Measurements from ENCODE around the gene DSCAML1.
"Not testable (repeated sequence)": the region's sequence is repeated elsewhere in the genome, so short reads cannot be mapped to it uniquely, and the experiment has no call there.

DSCAML1 gene

GRCh38 chr11:117398618-117399017 is 398.4 kb downstream of the DSCAML1 start:
- H3K4me3 ChIP-seq (ENCODE audit: low read length in 2 of 2); H3K27ac ChIP-seq (replicated peaks; ENCODE audit: low read length); H3K4ac ChIP-seq (ENCODE audit: low read length); H2BK120ac ChIP-seq (ENCODE audit: low read depth, low read length); DNase-seq (ENCODE audit: low spot score); H2AK5ac ChIP-seq (ENCODE audit: low read depth, low read length); H3K27me3 ChIP-seq (ENCODE audit: control insufficient read depth in 3 of 3, insufficient read depth in 3 of 3, low read depth in 1 of 3, low read length in 3 of 3); H3K14ac ChIP-seq (ENCODE audit: low read length); H2BK15ac ChIP-seq (ENCODE audit: low read length); H2AFZ ChIP-seq (ENCODE audit: low read length); H3K79me1 ChIP-seq (ENCODE audit: low read depth, low read length); H3K4me2 ChIP-seq (ENCODE audit: insufficient read depth, low read length, poor library complexity, severe bottlenecking); H3K18ac ChIP-seq (ENCODE audit: low read length); H4K91ac ChIP-seq (ENCODE audit: low read depth, low read length, poor library complexity); H4K8ac ChIP-seq (ENCODE audit: low read depth, low read length); H3K4me1 ChIP-seq (ENCODE audit: control insufficient read depth in 2 of 2, insufficient read depth in 1 of 2, low read depth in 1 of 2, low read length in 2 of 2); H3K23ac ChIP-seq (ENCODE audit: low read depth, low read length, poor library complexity); H3K9ac ChIP-seq (ENCODE audit: low read depth, low read length, poor library complexity); H2BK5ac ChIP-seq (ENCODE audit: low read length); H2BK12ac ChIP-seq (ENCODE audit: low read length): not testable (repeated sequence)
- Histone ChIP-seq H3K9me3 (replicated peaks in 1 of 2; ENCODE audit: control insufficient read depth in 2 of 2, insufficient read depth in 1 of 2, low read depth in 1 of 2, low read length in 2 of 2) (peaks cover 4 to 23% of the 10 kb centered on the region in 2 donors), H3K36me3 (replicated peaks in 1 of 2; ENCODE audit: control insufficient read depth in 2 of 2, insufficient read depth in 2 of 2, low read length in 2 of 2) (peaks cover 12 to 56% of the 10 kb centered on the region in 2 donors)
- WGBS, 2 donors (ENCODE audit: extremely low coverage in 2 of 2, insufficient read length in 2 of 2, insufficient replicate concordance in 1 of 2) = no CpG with 5 or more reads among the region's 2 CpGs

DNA sequence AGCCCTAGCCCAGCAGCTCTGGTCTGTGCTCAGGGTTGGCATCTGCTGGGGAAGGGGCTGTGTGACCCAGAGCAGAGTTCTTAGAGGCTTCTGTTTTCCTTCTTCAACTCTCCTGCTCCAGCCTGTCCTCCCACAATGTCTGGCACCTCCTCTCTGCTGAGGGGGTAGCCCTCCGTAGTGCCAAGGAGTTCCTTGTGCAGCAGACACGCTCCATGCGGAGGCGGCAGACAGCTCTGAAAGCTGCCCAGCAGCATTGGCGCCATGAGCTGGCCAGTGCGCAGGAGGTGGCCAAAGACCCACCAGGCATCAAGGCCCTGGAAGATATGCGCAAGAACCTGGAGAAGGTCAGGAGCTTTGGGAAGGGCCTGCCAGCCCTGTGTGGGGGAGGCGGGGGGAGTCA is 400.0 kb downstream of the DSCAML1 start:
- Histone ChIP-seq H3K4me2 (ENCODE audit: insufficient read depth, low read length, poor library complexity, severe bottlenecking) (no peak overlapping the region), H2AK5ac (ENCODE audit: low read depth, low read length) (no peak overlapping the region), H3K27ac (replicated peaks; ENCODE audit: low read length) (no peak overlapping the region), H3K9ac (ENCODE audit: low read depth, low read length, poor library complexity) (no peak overlapping the region), H2BK5ac (ENCODE audit: low read length) (no peak overlapping the region), H3K4me1 (ENCODE audit: control insufficient read depth in 2 of 2, insufficient read depth in 1 of 2, low read depth in 1 of 2, low read length in 2 of 2) (no peaks in the 10 kb centered on the region), H4K91ac (ENCODE audit: low read depth, low read length, poor library complexity) (no peak overlapping the region), H2BK120ac (ENCODE audit: low read depth, low read length) (no peak overlapping the region), H2AFZ (ENCODE audit: low read length) (no peak overlapping the region), H3K14ac (ENCODE audit: low read length) (no peak overlapping the region), H3K4ac (ENCODE audit: low read length) (no peak overlapping the region), H3K23ac (ENCODE audit: low read depth, low read length, poor library complexity) (no peak overlapping the region), H3K4me3 (ENCODE audit: low read length in 2 of 2) (no peak overlapping the region), H3K79me1 (ENCODE audit: low read depth, low read length) (no peaks in the 10 kb centered on the region), H3K36me3 (replicated peaks in 1 of 2; ENCODE audit: control insufficient read depth in 2 of 2, insufficient read depth in 2 of 2, low read length in 2 of 2) (peaks cover 28 to 68% of the 10 kb centered on the region in 2 donors), H3K27me3 (ENCODE audit: control insufficient read depth in 3 of 3, insufficient read depth in 3 of 3, low read depth in 1 of 3, low read length in 3 of 3) (no peaks in the 10 kb centered on the region), H2BK15ac (ENCODE audit: low read length) (no peak overlapping the region), H2BK12ac (ENCODE audit: low read length) (peak overlapping the region; percentile 41), H3K18ac (ENCODE audit: low read length) (no peak overlapping the region), H4K8ac (ENCODE audit: low read depth, low read length) (no peak overlapping the region), H3K9me3 (replicated peaks in 1 of 2; ENCODE audit: control insufficient read depth in 2 of 2, insufficient read depth in 1 of 2, low read depth in 1 of 2, low read length in 2 of 2) (peaks cover 4 to 23% of the 10 kb centered on the region in 2 donors)
- DNase-seq (ENCODE audit: low spot score) = no peak
- no CpG with 5 or more reads among the region's 8 CpGs for WGBS, 2 donors (ENCODE audit: extremely low coverage in 2 of 2, insufficient read length in 2 of 2, insufficient replicate concordance in 1 of 2)

DNA sequence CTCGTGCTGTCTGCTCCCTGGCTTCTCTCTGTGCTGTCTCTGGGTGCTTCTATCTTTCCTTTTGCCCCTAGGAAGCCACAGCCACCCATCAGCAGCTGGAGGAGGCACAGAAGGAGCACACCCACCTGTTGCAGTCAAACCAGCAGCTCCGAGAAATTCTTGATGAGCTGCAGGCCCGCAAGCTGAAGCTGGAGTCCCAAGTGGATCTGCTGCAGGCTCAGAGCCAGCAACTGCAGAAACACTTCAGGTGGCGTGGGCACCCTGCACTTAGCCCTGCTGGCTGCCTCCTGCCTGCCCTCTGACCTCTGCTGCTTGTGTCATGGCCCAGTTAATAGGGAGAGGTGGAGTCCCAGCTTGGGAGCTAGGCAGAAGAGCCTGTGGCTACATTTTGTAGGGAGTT is 401.5 kb downstream of the DSCAML1 start:
- H2BK120ac ChIP-seq (ENCODE audit: low read depth, low read length) = no peak overlapping the region
- H2AK5ac ChIP-seq (ENCODE audit: low read depth, low read length) = no peak overlapping the region
- H3K4me2 ChIP-seq (ENCODE audit: insufficient read depth, low read length, poor library complexity, severe bottlenecking) = no peak overlapping the region
- no peak overlapping the region for H3K14ac ChIP-seq (ENCODE audit: low read length)
- no peak for DNase-seq (ENCODE audit: low spot score)
- H3K23ac ChIP-seq (ENCODE audit: low read depth, low read length, poor library complexity) = no peak overlapping the region
- H2BK15ac ChIP-seq (ENCODE audit: low read length) = no peak overlapping the region
- H3K9ac ChIP-seq (ENCODE audit: low read depth, low read length, poor library complexity) = peak overlapping the region; percentile 45
- H3K36me3 ChIP-seq (replicated peaks in 1 of 2; ENCODE audit: control insufficient read depth in 2 of 2, insufficient read depth in 2 of 2, low read length in 2 of 2) = peaks cover 40 to 83% of the 10 kb centered on the region in 2 donors
- WGBS, 2 donors (ENCODE audit: extremely low coverage in 2 of 2, insufficient read length in 2 of 2, insufficient replicate concordance in 1 of 2) = no CpG with 5 or more reads among the region's 4 CpGs
- no peak overlapping the region for H4K8ac ChIP-seq (ENCODE audit: low read depth, low read length)
- H3K4ac ChIP-seq (ENCODE audit: low read length) = no peak overlapping the region
- peaks cover 4 to 23% of the 10 kb centered on the region in 2 donors for H3K9me3 ChIP-seq (replicated peaks in 1 of 2; ENCODE audit: control insufficient read depth in 2 of 2, insufficient read depth in 1 of 2, low read depth in 1 of 2, low read length in 2 of 2)
- no peak overlapping the region for H2BK5ac ChIP-seq (ENCODE audit: low read length)
- H2AFZ ChIP-seq (ENCODE audit: low read length) = no peak overlapping the region
- no peaks in the 10 kb centered on the region for H3K27me3 ChIP-seq (ENCODE audit: control insufficient read depth in 3 of 3, insufficient read depth in 3 of 3, low read depth in 1 of 3, low read length in 3 of 3)
- H2BK12ac ChIP-seq (ENCODE audit: low read length) = no peak overlapping the region
- H3K4me3 ChIP-seq (ENCODE audit: low read length in 2 of 2) = no peak overlapping the region
- H3K18ac ChIP-seq (ENCODE audit: low read length) = no peak overlapping the region
- H3K27ac ChIP-seq (replicated peaks; ENCODE audit: low read length) = no peak overlapping the region
- H3K79me1 ChIP-seq (ENCODE audit: low read depth, low read length) = no peaks in the 10 kb centered on the region
- no peaks in the 10 kb centered on the region for H3K4me1 ChIP-seq (ENCODE audit: control insufficient read depth in 2 of 2, insufficient read depth in 1 of 2, low read depth in 1 of 2, low read length in 2 of 2)
- H4K91ac ChIP-seq (ENCODE audit: low read depth, low read length, poor library complexity) = no peak overlapping the region

GRCh38 chr11:117394221-117394925 is 402.6 kb downstream of the DSCAML1 start:
- no peak overlapping the region for H2BK15ac ChIP-seq (ENCODE audit: low read length)
- H3K27me3 ChIP-seq (ENCODE audit: control insufficient read depth in 3 of 3, insufficient read depth in 3 of 3, low read depth in 1 of 3, low read length in 3 of 3) = no peaks in the 10 kb centered on the region
- H4K8ac ChIP-seq (ENCODE audit: low read depth, low read length) = no peak overlapping the region
- H4K91ac ChIP-seq (ENCODE audit: low read depth, low read length, poor library complexity) = no peak overlapping the region
- H3K9ac ChIP-seq (ENCODE audit: low read depth, low read length, poor library complexity) = no peak overlapping the region
- no peak for DNase-seq (ENCODE audit: low spot score)
- no peak overlapping the region for H2BK12ac ChIP-seq (ENCODE audit: low read length)
- H3K9me3 ChIP-seq (replicated peaks in 1 of 2; ENCODE audit: control insufficient read depth in 2 of 2, insufficient read depth in 1 of 2, low read depth in 1 of 2, low read length in 2 of 2) = peaks cover 4 to 23% of the 10 kb centered on the region in 2 donors
- H3K4me2 ChIP-seq (ENCODE audit: insufficient read depth, low read length, poor library complexity, severe bottlenecking) = no peak overlapping the region
- H2BK5ac ChIP-seq (ENCODE audit: low read length) = no peak overlapping the region
- no CpG with 5 or more reads among the region's 14 CpGs for WGBS, 2 donors (ENCODE audit: extremely low coverage in 2 of 2, insufficient read length in 2 of 2, insufficient replicate concordance in 1 of 2)
- no peak overlapping the region for H2AK5ac ChIP-seq (ENCODE audit: low read depth, low read length)
- no peak overlapping the region for H3K23ac ChIP-seq (ENCODE audit: low read depth, low read length, poor library complexity)
- H3K4ac ChIP-seq (ENCODE audit: low read length) = no peak overlapping the region
- no peaks in the 10 kb centered on the region for H3K4me1 ChIP-seq (ENCODE audit: control insufficient read depth in 2 of 2, insufficient read depth in 1 of 2, low read depth in 1 of 2, low read length in 2 of 2)
- H3K36me3 ChIP-seq (replicated peaks in 1 of 2; ENCODE audit: control insufficient read depth in 2 of 2, insufficient read depth in 2 of 2, low read length in 2 of 2) = peaks cover 42 to 92% of the 10 kb centered on the region in 2 donors
- H2BK120ac ChIP-seq (ENCODE audit: low read depth, low read length) = no peak overlapping the region
- H2AFZ ChIP-seq (ENCODE audit: low read length) = no peak overlapping the region
- H3K14ac ChIP-seq (ENCODE audit: low read length) = no peak overlapping the region
- H3K18ac ChIP-seq (ENCODE audit: low read length) = no peak overlapping the region
- H3K4me3 ChIP-seq (ENCODE audit: low read length in 2 of 2) = no peak overlapping the region
- H3K27ac ChIP-seq (replicated peaks; ENCODE audit: low read length) = no peak overlapping the region
- H3K79me1 ChIP-seq (ENCODE audit: low read depth, low read length) = no peaks in the 10 kb centered on the region
